Embryonic facial prominence (tissue), 1 donor: ENCODE measurements around the gene SEL1L.
"Not testable (repeated sequence)": the region's sequence is repeated elsewhere in the genome, so short reads cannot be mapped to it uniquely, and the experiment has no call there.

Experiments
- DNase-seq: peaks from one replicate; pipeline ENCODE4 v3.0.0-alpha.2; 2016; ENCODE audit errors: extremely low spot score

SEL1L gene

DNA sequence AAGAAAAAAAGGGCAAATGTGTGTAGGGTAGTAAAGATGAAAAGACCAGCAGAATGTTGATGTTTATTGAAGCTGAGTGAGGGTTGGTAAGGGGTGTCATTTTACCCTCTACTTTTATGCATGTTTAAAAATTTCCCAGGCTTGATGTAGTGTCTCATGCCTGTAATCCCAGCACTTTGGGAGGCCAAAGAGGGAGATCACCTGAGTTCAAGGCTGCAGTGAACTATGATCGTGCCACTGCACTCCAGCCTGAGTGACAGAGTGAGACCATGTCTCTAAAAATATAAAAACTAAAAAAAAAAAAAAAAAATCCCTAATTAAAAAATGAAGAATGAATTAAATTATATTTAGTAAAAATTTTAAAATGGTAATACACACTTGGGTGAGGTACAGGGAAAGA lies 8.5 kb downstream of the SEL1L start:
- DNase-seq, result no peak

DNA sequence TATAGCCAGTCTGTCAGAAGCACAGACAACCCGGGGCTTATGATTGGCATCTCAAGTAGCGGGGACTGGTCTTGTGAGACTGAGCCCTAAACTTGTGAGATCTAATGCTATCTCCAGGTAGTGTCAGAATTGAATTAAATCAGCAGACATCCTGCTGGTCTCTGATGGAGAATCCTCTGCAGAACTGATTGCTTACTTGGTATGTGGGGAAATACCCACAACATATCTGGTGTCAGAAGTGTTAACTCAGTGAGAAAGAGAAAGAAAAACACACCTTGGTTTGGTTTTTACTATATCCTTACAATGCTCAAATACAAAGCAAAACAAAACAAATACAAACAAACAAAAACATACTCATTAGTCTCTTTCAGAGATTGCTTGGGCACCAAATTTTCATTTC lies 10.0 kb downstream of the SEL1L start:
- DNase-seq, result no peak

DNA sequence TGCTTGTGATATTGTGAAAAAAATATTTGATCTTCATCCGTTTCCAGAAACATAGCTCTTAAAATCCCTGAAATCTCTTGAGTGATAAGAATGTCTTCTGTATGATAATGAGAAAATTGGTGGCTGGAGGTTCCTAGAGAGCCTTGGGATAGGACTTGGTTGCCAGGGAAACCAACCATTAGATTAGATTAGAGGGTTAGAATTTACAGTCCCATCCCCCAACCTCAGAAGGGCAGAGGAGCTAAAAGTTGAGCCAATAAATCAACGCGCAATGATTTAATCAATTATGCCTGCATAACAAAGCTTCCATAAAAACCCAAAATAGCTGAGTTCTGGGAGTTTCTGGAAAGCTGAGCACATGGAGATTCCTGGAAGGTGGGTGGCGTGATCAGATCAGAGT lies 10.6 kb downstream of the SEL1L start:
- DNase-seq, result no peak

DNA sequence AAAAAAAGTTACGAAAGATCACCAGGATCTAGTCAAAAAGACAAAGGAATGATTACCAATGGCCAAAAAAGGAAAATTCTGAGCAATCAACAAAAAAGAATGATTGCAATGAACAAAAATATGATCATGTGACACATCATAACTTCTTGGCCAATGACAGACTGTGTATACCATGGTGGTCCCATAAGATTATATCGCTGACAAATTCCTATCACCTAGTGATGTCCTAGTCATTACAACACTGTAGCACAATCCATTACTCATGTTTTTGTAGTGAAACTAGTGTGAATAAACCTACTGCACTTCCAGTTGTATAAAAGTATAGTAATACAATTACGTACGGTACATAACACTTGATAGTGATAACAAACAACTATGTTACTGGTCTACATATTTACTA lies 12.3 kb downstream of the SEL1L start:
- DNase-seq, result no peak

DNA sequence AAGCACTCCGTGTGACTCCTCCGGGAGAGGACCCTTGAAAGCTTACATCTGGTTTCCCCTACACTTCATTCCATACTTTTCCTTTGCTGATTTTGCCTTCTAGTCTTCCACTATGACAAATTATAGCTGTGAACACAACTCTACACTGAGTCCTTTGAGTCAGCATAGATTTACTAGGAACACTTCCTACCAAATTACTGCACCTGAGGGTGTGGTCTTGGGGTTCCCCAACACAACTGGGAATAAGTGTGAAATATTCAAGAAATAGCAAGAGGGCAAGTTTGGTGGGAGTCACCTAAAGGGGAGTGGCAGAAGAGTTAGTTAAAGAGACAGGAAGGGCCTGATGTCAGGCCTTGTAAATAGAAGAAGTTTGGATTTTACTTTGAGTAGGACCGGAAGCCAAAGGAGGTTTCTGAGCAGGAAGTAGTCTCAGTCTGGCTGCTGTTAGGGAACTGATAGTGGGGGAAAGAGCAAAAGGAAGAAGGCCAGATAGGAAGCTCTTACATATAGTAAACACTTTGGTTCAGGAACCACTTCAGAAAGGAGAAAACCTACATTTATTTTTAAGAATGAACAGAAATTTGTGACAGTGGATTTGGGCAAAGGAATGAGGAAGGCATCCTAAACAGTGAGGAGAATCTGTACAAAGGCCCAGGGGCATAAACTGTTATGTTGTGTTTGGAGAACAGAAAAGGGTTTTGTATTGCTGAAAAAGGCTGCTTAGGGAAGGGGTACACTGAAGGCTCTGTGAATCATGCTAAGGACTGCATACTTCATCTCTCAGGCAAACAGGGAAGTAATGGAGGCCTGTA lies 14.2 kb downstream of the SEL1L start:
- no peak for DNase-seq

DNA sequence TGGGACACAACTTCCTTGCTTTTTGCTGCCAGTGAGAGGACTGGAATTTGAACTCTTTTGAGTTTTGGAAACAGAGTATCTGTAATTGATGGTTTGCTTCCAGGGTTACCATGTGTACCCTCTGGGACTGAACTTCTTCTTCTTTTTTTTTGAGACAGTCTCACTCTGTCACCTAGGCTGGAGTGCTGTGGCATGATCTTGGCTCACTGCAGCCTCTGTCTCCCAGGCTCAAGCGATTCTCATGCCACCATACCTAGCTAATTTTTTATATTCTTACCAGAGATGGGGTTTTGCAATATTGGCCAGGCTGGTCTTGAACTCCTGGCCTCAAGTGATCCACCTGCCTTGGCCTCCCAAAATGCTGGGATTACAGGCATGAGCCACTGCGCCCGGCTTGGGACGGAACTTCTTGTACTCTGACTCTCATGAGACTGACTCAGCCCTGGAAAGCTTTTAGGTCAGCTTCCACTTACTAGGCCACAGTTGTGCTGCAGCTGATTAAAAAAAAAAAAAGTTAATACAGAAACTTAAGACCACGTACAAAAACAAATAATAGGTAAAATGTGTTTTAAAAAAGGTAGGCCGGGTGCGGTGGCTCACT lies 15.8 kb downstream of the SEL1L start:
- DNase-seq, result no peak

DNA sequence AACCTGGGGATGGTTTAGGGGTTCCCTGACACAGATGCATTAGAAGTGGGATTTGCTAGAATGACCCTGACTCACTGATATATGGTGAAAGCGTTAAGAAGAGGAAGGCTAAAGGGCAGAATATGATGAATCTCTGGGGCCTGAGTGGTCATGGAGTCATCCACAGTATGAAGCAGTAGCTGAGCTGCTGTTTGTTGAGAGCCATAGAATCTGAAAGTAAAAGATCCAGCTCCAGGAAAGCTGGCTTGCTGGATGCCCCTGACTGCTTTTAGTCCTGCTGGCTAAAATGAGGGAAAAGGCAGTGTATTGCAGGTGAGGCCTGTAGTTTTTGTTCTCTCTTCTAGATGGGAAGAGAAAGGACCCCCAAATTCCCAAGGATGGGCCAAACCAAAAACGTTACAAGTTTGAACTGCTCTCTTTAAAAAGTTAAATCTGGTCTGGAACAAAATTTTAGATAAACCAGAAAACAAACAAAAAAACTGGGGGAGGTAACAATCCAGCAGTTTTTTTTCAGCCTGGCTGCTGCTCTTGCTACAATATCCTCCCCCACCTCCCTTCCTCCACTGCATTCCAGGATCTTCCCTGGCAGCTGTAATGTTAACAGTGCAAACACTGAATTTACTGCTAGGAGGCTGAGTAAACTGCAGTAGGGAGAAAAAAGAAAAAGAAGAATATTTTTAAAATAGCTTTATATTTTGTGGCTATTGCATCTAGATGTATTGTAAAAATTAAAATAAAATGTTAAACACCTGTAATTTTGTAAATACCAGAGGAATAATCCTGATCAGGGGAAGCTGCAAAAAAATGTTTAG lies 16.5 kb downstream of the SEL1L start:
- no peak for DNase-seq

DNA sequence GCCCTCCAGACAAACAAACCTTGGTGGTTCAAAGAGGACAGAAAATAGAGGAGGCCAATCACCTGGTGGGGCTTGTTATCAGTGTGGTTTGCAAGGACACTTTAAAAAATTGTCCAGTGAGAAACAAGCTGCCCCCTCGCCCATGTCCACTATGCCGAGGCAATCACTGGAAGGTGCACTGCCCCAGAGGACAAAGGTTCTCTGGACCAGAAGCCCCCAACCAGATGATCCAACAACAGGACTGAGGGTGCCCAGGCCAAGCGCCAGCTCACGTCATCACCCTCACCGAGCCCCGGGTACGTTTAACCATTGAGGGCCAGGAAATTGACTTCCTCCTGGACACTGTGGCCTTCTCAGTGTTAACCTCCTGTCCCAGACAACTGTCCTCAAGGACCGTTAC lies 17.7 kb downstream of the SEL1L start:
- not testable (repeated sequence) for DNase-seq

DNA sequence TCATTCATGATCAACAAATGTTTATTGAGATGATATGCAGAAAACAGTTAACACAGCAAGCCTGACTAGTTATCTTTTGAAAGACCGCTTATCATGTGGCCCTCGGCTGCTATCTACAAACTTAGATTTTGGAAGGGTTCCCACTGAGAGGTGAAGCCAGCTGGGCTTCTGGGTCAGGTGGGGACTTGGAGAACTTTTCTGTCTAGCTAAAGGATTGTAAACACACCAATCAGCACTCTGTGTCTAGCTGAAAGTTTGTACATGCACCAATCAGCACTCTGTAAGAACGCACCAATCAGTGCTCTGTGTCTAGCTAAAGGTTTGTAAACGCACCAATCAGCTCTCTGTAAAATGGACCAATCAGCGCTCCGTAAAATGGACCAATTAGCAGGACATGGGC lies 20.8 kb downstream of the SEL1L start:
- not testable (repeated sequence) for DNase-seq

DNA sequence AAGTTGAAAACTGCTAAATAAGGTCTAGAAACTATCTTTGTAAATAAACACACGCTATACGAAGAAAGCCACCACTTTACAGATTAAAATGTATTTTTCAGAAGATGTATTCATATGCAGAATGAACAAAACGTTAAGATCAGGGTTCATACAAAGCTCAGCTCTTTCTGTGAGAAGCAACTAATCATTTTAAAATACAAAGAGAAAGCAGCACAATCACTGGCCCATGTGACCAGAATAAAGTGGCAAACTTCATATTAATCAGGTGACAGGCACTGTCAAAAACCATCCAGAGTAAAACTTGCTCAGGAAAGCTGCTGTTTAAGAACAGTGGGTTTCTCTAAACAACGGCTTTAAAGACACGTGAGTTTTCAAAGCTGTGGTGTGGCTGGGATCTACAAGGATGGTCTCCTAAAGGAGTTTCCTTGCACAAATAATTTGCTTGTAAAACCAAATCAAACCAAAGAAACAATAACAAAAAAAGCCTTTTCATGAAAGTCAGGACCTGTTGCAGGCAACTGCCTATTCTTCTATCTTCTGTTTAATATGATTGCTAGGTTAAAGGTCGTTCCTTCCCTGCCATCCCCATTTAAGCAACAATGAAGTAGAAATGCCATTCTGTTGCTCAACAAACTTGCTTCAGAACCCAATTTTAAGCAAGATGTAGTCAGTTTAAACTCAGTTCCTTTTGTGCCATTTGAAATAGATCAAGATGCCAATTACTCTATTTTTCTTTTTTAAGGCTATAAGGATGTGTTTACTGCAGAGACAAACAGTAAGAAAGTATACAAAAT lies 22.3 kb downstream of the SEL1L start:
- no peak for DNase-seq

DNA sequence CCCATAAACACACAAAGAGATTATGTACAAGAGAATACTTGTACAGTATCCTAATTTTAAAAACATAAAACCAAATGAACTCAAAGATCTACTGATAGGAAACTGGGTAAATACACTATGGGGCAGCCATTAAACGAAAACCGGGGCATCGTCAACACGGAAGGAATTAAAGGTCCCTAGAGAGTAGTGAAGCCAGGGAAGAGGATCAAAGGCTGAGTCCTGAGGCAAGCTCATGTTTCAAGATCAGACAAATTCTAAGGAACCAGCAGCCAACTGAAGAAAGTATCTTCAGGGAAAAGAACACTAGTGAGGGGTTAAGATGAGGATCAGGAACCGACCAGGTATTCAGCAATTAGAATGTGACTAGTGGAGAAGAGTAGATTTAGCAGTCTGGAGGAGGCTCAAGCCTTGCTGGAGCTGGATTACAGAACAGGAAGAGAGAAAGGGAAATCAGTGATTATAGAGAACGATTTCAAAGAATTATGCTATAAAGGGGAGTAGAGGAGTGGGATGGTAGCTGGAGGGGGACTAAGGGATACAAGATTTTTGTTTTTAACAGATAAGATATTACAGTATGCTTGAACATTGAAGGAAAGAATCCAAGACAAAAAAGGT lies 23.7 kb downstream of the SEL1L start:
- no peak for DNase-seq

DNA sequence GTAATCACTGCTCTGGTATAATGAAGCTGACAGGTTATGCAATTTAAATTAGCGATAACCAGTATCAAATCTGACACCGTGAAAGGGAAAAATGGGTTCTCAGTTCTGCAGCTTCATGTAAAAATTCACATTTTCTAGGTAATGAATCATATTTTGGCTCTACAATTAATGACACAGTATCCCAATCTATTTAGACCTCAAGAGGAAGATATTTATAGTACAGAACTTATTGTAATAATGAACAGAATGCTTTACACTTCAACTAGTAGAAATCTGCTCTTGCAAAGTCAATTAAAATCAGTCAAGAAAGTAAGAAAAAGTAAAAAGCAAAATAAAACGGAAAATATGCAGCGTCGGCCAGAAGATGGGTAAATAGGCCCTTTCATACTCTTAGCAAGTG lies 24.3 kb downstream of the SEL1L start:
- no peak for DNase-seq

DNA sequence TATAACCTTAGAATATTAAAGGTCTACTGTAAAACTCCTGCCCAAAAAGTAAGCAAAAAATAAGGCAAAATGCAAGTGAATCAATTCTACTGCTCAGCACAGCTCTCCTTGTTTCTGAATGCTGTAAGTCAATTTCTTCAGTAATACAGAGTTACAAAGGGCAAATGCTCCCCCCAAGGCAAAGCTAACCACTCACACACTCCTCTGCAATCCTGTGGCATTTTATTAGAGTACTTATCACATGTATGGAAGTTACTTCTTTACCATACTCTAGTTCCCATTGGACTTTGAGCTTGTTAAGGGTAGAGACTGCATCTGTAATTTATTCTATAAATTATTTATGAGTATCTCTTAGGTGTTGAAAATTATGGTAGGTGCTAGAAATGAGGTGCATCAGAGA lies 27.2 kb downstream of the SEL1L start:
- DNase-seq, result no peak

DNA sequence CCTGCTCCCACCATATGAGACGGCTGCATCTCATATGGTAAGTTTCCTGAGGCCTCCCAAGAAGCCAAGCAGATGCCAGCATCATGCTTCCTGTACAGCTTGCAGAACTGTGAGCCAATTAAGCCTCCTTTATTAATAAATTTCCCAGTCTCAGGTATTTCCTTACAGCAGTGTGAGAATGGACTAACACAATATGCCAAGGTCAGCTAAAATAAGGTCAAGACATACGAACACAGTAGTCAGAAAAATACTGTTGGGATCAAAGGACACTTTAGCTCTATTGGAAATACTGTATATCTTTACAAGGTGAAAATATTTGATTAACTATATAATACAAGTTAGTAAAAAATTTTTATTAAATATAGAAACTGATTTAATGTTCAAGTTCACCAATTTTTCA lies 28.8 kb downstream of the SEL1L start:
- DNase-seq, result no peak

DNA sequence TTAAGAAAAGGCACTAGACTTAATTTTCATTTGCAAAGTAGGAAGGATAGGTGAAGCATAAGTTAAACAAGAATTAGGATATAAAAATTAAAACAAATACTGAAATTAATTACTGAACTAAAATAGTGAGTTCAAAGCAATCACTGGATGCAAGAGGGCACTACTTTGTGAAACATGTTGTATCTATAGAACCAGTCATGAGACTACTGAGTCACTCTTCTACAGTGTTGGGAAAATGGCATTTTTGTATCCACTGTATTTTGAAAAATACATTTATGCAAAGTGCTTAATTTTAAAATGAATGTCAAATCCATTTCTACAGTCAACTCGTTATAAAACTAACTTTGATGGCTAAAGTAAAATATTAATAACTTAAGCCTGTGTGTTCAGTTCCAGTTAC lies 47.9 kb downstream of the SEL1L start:
- DNase-seq, result no peak

DNA sequence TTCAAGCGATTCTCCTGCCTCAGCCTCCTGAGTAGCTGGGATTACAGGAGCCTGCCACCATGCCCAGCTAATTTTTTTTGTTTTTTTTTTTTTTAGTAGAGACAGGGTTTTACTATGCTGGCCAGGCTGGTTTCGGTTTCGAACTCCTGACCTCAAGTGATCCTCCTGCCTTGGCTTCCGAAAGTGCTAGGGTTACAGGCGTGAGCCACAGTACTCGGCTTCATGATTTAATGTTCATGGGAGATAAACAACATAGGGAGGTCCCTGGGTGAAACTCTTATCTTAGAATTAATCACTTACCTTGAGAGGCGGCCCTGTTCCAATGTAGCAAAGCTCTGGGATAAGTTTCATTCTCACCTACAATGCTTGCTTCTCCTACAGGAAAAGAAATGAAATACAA lies 48.3 kb downstream of the SEL1L start:
- no peak for DNase-seq

DNA sequence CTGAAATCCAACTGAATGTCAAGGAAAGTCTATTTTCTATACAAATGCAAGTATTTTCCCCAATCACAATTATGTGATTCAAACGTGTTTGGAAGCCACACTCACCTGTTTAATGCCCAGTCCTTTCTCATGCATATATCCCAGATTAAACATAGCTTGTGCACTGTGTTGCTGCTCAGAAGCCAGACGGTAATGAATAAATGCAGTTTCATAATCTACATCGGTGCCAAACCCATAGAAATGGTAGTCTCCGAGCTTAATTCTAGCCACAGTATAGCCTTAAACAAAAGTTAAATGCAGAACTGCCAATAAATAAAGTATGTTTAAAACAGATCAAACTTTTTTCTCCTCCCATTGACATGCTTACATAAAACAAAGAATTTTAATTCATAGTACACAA lies 49.5 kb downstream of the SEL1L start:
- DNase-seq, result no peak

DNA sequence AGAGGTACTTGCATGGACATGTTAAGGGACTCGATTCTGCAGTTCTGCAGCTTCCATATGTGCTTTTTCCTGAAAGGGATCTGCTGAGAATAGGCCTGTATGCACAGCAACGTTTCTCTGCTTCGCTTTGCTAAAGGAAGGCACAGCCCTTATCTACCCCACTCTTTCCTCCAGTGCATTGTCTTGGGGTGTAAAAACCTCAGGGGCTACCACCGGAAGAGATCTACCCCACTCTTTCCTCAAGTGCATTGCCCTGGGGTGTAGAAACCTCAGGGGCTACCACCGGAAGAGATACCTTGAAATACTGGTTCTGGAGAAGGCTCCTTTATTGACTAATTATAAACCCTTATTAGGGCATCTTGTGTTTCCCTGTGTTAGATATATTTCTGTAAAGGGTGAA lies 52.9 kb downstream of the SEL1L start:
- DNase-seq, result no peak

DNA sequence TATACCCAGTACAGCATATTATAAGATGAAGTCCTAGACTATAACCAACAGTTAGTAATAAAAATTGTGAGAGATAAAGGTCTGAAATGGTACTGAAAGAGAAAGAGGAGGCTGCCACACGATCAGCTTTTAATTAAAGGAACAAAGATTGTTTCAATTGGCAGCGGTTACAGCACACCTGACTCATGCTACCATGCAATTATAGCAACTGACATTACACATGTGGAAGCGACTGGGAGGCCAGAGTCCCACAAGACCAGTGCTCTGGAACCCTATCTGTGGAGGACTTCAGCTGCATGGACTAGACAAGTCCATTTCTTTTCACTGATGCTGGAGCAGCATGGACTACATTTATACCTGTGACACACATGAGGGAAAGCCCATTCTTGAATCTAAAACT lies 55.2 kb downstream of the SEL1L start:
- no peak for DNase-seq

DNA sequence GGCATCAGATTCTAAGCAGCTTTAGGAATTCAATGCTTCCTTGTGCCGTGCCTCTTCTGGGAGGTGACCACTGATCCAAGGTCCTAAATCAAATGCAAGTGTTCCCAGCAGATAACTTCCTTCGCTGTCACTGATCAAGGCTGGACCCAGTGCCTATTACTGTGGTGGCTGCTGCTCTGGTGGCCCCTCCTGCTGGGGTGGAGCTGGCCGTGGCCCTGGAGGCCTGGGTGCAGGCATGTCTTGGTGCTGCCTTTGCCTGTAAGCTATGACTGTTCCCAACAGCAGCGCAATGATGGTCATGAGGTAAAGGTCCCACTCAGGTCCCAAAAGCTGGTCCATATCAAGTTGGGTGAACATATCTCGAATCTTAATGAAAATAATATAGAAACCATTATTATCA lies 56.8 kb downstream of the SEL1L start:
- no peak for DNase-seq

DNA sequence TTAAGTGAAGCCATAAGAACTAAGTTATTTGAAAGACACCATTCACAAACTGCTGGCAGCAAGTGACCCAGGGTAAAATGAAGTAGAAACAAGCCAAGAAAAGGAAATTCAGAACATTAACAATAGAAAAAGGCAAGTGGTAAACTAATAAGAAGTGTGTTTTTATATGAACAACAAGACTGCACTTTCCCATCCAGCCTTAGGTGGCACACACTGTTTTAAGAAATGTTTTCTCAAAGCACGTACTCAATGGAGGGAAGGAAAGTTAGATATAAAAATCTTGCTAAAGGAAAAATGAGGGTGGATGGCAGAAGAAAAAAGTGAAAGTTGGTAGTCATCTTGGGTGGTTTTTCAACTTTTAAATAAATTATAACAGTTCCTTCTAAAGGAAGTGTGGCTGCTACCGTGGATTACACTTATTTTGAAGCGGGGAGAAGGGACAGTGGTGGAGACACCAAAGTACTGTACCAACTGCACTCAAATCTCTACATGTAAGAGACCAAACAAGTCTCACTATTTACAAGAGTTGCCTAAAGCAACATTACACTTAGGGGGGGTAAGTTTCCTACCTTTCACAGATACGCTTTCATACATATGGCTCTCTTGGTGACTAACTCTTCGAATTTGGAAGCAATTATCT lies 58.8 kb downstream of the SEL1L start:
- no peak for DNase-seq
